A549 treated with DMSO at 1 μM for 4 hours (cell line): ENCODE results near the gene CCRL2. TPM values are rescaled to one million over a fixed set of nuclear protein-coding genes. Genes with fewer than 3 reads are reported as not detected.

Experiments
- total RNA-seq: library from RNA; stranded (reverse); fragments of 200-300 nt; extraction: Qiagen RNA extraction; gene quantifications from 5 replicates; pipeline ENCODE4 v1.2.3, GENCODE V29; 2022; ENCODE audit warnings: low read depth

The CCRL2 gene
- total RNA-seq, result 0.15 to 0.38 TPM (median 0.17 TPM) in 5 replicates

GRCh38 chr3:46406788-46407611, at the start of gene CCRL2, which contains the start of gene CCR5AS:
Gene CCRL2 (plus strand): TSS chr3:46407259. CDS start chr3:46408080, 821 bp downstream.
Gene CCR5AS (minus strand): TSS chr3:46407066.

GRCh38 chr3:46370839-46371518, 36.1 kb upstream of the CCRL2 start, which contains the start of gene CCR5:
Gene CCR5 (plus strand): TSS chr3:46370946. CDS start chr3:46372903, 1,957 bp downstream.

Other genes with a start within 250 kb of the CCRL2 start
- 0.07 TPM in 1 of 5 replicates, not detected in the others for gene CCR1, start 198.9 kb upstream of the CCRL2 start, total RNA-seq
- gene CCR3, start 164.8 kb upstream of the CCRL2 start, total RNA-seq, result not detected in 5 replicates
- not detected in 5 replicates for gene CCR2, start 53.1 kb upstream of the CCRL2 start, total RNA-seq
- gene CCR5, start 36.3 kb upstream of the CCRL2 start, total RNA-seq, result not detected in 5 replicates
- gene LTF, start 57.6 kb downstream of the CCRL2 start, total RNA-seq, result not detected in 5 replicates
- not detected in 5 replicates for gene RTP3, start 90.7 kb downstream of the CCRL2 start, total RNA-seq
- 0.04 TPM in 1 of 5 replicates, not detected in the others for gene LRRC2, start 159.0 kb downstream of the CCRL2 start, total RNA-seq
- gene FAM240A, start 205.3 kb downstream of the CCRL2 start, total RNA-seq, result not detected in 5 replicates